Stimulated activated CD8-positive, alpha-beta memory T cell treated with anti-CD3 and anti-CD28 coated beads, Interleukin-2, amount 100 ng/mL, for 1 hour (primary cell): Measurements from ENCODE around the gene TMEM191C.
"Not testable (repeated sequence)": the region's sequence is repeated elsewhere in the genome, so short reads cannot be mapped to it uniquely, and the experiment has no call there.

Source experiments
- DNase-seq, 2 donors: peaks; one replicate each; pipeline ENCODE4 v3.0.0-alpha.2; 2020; ENCODE audit warnings: low read depth in 2 of 2

The TMEM191C gene

DNA sequence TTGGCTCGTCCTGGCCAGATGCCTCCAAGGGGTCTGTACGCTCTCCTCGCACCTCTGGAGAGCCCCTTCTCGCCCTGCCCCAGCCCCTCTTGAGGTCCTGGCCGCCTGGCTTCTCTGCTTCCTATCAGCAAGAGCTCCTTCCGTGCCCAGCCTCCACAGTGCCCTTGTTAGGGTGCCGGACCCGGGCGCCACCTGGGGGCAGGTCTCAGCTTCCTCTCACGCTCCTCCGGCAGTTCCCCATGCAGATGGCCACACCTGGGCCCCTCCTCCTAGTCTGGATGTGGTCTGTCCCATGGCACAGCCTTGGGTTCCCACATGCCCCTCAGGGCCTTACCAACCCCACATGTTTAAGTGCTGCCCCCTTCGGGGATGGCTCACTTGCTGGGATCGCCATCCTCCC, 6.5 kb downstream of the TMEM191C start:
- not testable (repeated sequence) for DNase-seq

DNA sequence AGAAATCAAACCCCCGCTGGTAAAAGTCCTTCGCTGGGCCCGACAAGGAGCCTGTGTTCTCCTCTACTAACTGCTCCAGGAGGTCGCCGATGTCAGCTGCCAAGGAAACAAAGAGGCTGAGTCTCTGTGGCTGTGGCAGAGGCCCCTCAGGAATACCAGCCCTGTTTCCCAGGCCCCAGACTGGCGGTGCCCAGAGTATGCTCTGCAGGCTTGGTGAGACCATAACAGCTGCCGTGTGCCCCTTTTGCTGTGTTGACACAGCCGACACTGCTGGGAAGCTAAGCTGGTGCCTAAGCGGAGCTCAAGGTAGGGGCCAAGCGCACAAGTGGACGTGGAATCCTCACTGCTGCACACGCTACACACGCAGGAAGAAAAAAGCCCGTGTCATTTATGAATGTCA, 16.9 kb downstream of the TMEM191C start:
- DNase-seq, result not testable (repeated sequence)

GRCh38 chr22:21487723-21488122, 20.5 kb downstream of the TMEM191C start:
- DNase-seq, result not testable (repeated sequence)

GRCh38 chr22:21489149-21489680, 22.0 kb downstream of the TMEM191C start:
- not testable (repeated sequence) for DNase-seq

DNA sequence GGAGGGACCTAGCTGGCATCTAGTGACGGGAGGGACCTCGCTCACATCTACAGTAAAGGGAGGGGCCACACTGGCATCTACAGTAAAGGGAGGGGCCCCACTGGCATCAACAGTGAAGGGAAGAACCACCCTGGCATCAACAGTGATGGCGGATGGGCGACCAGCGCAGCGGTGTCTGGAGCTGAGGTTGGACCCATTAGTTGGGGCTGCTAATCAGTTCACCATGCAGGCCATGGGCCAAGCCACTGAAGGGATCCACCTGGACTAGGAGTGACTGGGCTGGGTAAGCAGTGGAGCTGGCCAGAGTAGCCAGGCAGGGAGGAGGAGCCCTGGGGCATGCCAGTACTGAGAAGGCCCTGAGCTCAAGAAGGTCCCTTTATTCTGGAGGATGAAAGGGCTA, 23.4 kb downstream of the TMEM191C start:
- not testable (repeated sequence) for DNase-seq

- DNase-seq, result not testable (repeated sequence)
Observed at GRCh38 chr22:21492271-21492670, 25.1 kb downstream of the TMEM191C start.

DNA sequence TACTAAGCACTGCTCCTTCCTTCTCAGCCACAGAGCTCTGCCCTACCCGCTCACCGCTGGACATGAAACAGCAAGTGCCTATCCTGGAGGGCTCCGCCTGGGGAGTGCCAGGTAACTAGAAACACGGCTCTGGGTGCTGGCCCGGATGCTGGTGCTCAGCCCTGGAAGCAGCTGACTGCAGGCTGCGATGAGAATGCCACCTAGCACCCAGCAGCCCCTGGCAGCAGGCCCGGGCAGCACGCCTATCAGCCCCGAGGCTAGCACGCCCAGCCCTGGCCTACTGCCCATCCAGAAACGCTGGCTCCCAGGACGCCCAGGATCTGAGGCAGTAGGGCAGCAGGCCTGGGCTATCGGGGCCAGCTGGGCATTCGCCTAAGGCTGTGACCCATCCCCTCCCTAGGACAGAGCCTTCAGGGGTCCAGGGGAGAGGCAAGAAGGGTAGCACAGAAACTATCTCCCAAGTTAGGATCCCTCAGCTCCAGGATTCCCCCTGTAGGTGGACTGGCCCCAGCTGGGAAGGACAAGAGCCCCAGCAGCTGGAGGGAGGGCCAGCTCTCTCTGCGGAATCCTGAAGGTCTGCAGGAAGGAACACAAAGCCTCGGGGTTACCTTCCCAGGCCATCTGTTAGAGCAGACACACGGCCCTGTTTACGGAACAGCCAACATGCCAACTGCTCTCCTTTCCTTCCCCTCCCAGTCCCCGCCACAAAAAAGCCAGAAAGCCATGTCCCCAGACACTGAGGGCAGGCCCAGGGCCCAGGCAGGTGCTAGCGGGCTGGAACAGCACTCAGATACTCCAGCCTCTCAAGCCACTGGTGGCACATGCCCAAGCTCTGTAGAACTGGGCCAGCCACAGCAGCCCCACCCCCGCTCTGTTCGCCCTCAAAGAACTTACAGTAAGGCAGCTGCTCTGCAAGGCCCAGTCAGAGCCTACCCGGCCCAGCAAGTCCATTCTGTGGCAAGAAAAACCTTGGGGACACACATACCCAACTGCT, 26.9 kb downstream of the TMEM191C start:
- DNase-seq, result not testable (repeated sequence)

GRCh38 chr22:21497984-21498383, 30.8 kb downstream of the TMEM191C start:
- not testable (repeated sequence) for DNase-seq

DNA sequence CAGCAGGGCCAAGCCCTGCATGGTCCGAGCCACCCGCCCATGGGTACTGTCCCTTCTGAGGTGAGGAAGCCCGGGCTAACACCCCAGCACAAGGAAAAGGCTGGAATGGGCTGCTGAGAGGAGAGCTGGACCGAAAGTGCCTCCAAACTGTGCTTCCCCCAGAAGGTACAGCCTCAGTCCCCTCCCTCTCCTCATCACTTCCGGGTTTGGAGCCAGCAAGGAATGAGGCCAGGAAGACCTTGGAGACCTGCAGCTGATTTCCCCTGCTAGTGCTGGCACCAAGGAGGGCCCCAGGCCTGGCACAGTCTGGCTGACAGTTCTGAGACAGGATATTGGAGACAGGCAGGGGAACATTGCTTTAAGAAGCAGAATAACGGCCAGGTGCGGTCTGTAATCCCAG, 31.3 kb downstream of the TMEM191C start:
- DNase-seq, result not testable (repeated sequence)

GRCh38 chr22:21499623-21500506, 32.7 kb downstream of the TMEM191C start:
- not testable (repeated sequence) for DNase-seq

GRCh38 chr22:21510397-21510796, 43.2 kb downstream of the TMEM191C start:
- DNase-seq, result not testable (repeated sequence)

GRCh38 chr22:21512022-21512421, 44.8 kb downstream of the TMEM191C start:
- DNase-seq, result not testable (repeated sequence)

- not testable (repeated sequence) for DNase-seq
Observed at GRCh38 chr22:21514117-21514516, 46.9 kb downstream of the TMEM191C start.

GRCh38 chr22:21515234-21515633, 48.0 kb downstream of the TMEM191C start:
- not testable (repeated sequence) for DNase-seq

- not testable (repeated sequence) for DNase-seq
Observed at GRCh38 chr22:21516522-21516921, 49.3 kb downstream of the TMEM191C start.

- DNase-seq, result peak in 1 of 2 donors; percentile 48
Observed at GRCh38 chr22:21516970-21517764, 50.0 kb downstream of the TMEM191C start.
